Caco-2 (cell line): Measurements from ENCODE around the gene CDH1. TPM values are rescaled to one million over a fixed set of nuclear protein-coding genes. Genes with fewer than 3 reads are reported as not detected.

Source experiments
- BruUV-seq: library from RNA; stranded (reverse); fragments of 400-500 nt; replicated peaks from 2 replicates; lab custom pipeline; 2021; lab: Mats Ljungman, UMichigan
- CTCF ChIA-PET: fragments of 300-600 bp; sonication (Branson Sonifier 250); formaldehyde crosslinking; loops from one replicate; lab custom pipeline; 2022; ENCODE audit warnings: antibody characterized with exemption; lab: Charles Lee
- POLR2A ChIA-PET: fragments of 300-600 bp; sonication (Branson Sonifier 250); formaldehyde crosslinking; loops from one replicate; lab custom pipeline; 2022; ENCODE audit warnings: antibody characterized with exemption; lab: Charles Lee
- DNase-seq, 2 experiments: peaks; one replicate each; pipeline versions ENCODE4 v3.0.0 to v3.0.0-alpha.2; 2020 to 2022
- H3K27me3 ChIP-seq: replicated peaks from 2 replicates; pipeline ENCODE4 v1.6.0; 2011; ENCODE audit warnings: low read length; ENCODE audit not compliant: control insufficient read depth, insufficient read depth
- H3K36me3 ChIP-seq: 2 replicates; pipeline ENCODE4 v1.5.1; 2011; ENCODE audit warnings: low read length; ENCODE audit not compliant: control insufficient read depth, insufficient read depth
- H3K4me1 ChIP-seq: fragments of 250-450 bp; sonication (Bioruptor Pico); 2 replicates; pipeline ENCODE4 v1.5.1; 2020; ENCODE audit warnings: mild to moderate bottlenecking
- H3K4me3 ChIP-seq: 2 replicates; pipeline ENCODE4 v1.5.1; 2011; ENCODE audit warnings: low read depth, mild to moderate bottlenecking, control low read depth, low read length
- H3K9me3 ChIP-seq: fragments of 250-450 bp; sonication (Bioruptor Pico); 2 replicates; pipeline ENCODE4 v1.5.1; 2020; ENCODE audit warnings: mild to moderate bottlenecking, moderate library complexity
- H3K27ac Mint-ChIP-seq: one replicate; pipeline ENCODE4 v1.8.0; 2022; ENCODE audit warnings: mixed read lengths; ENCODE audit not compliant: unreplicated experiment
- H3K27me3 Mint-ChIP-seq: one replicate; pipeline ENCODE4 v1.8.0; 2022; ENCODE audit warnings: mixed read lengths; ENCODE audit not compliant: insufficient read depth, unreplicated experiment
- H3K36me3 Mint-ChIP-seq: one replicate; pipeline ENCODE4 v1.8.0; 2022; ENCODE audit warnings: mild to moderate bottlenecking, mixed read lengths; ENCODE audit not compliant: insufficient read depth, unreplicated experiment
- H3K4me1 Mint-ChIP-seq: one replicate; pipeline ENCODE4 v1.8.0; 2022; ENCODE audit warnings: low read depth, mixed read lengths; ENCODE audit not compliant: unreplicated experiment
- H3K4me3 Mint-ChIP-seq: one replicate; pipeline ENCODE4 v1.8.0; 2022; ENCODE audit warnings: mild to moderate bottlenecking, moderate library complexity, mixed read lengths; ENCODE audit not compliant: unreplicated experiment
- H3K9me3 Mint-ChIP-seq: one replicate; pipeline ENCODE4 v1.8.0; 2022; ENCODE audit warnings: mixed read lengths; ENCODE audit not compliant: unreplicated experiment
- intact Hi-C: fragments of 100-400 bp; cut with micrococcal nuclease; formaldehyde crosslinking; loops from one replicate; pipeline ENCODE4 v1.10.0; 2022; ENCODE audit not compliant: unreplicated experiment
- total RNA-seq: library from RNA; stranded (reverse); gene quantifications from 2 replicates; pipeline ENCODE4 v1.2.3, GENCODE V29; 2022
- TF ChIP-seq, protein P1 (sequence below), 2 experiments: fragments of 200-600 bp in 1 of 2; IDR thresholded peaks; 1 replicate in 1 of 2; 2 replicates in 1 of 2; pipeline versions ENCODE4 v1.5.1 to v1.8.0; 2011 to 2022; ENCODE audit warnings: antibody characterized with exemption in 1 of 2, control low read depth in 1 of 2, inconsistent platforms in 1 of 2, low read depth in 1 of 2, low read length in 1 of 2, mild to moderate bottlenecking in 1 of 2, moderate library complexity in 1 of 2; ENCODE audit not compliant: insufficient read depth in 1 of 2, severe bottlenecking in 1 of 2, unreplicated experiment in 1 of 2

CDH1 gene
- total RNA-seq, 1 experiment from 2014 or later: 783 TPM

- Histone ChIP-seq H3K4me1 (peaks cover 14% of the 10 kb centered on the region), H3K27me3 (no peaks in the 10 kb centered on the region), H3K36me3 (peaks cover 3% of the 10 kb centered on the region), H3K9me3 (no peaks in the 10 kb centered on the region), H3K4me3 (no peak overlapping the region)
- Mint-ChIP-seq H3K9me3 (no peaks in the 10 kb centered on the region), H3K27ac (no peak overlapping the region), H3K36me3 (peaks cover 95% of the 10 kb centered on the region), H3K4me3 (no peak overlapping the region), H3K27me3 (no peaks in the 10 kb centered on the region), H3K4me1 (peaks cover 18% of the 10 kb centered on the region)
- BruUV-seq: TSS peak; percentile 4
- intact Hi-C loops: no loop called here
- TF ChIP-seq, protein P1, sequence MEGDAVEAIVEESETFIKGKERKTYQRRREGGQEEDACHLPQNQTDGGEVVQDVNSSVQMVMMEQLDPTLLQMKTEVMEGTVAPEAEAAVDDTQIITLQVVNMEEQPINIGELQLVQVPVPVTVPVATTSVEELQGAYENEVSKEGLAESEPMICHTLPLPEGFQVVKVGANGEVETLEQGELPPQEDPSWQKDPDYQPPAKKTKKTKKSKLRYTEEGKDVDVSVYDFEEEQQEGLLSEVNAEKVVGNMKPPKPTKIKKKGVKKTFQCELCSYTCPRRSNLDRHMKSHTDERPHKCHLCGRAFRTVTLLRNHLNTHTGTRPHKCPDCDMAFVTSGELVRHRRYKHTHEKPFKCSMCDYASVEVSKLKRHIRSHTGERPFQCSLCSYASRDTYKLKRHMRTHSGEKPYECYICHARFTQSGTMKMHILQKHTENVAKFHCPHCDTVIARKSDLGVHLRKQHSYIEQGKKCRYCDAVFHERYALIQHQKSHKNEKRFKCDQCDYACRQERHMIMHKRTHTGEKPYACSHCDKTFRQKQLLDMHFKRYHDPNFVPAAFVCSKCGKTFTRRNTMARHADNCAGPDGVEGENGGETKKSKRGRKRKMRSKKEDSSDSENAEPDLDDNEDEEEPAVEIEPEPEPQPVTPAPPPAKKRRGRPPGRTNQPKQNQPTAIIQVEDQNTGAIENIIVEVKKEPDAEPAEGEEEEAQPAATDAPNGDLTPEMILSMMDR (IDR thresholded peaks at IDR 0.05; ENCODE audit: insufficient read depth in 1 of 2, low read depth in 1 of 2, low read length in 1 of 2, severe bottlenecking in 1 of 2, unreplicated experiment in 1 of 2): no peak
- POLR2A ChIA-PET: no interaction called here
- CTCF ChIA-PET: no interaction called here
- no peak for DNase-seq
These were observed 31.7 kb downstream of the CDH1 start for GRCh38 chr16:68768771-68769170.

GRCh38 chr16:68770671-68771070 is 33.6 kb downstream of the CDH1 start:
- CTCF ChIA-PET: interaction anchor here (0.6 kb wide), 1 partner anchor 31 kb away, joined by 3 read pairs; no protein-coding TSS in a partner anchor
- POLR2A ChIA-PET: no interaction called here
- Histone ChIP-seq H3K27me3 (no peaks in the 10 kb centered on the region), H3K4me1 (peaks cover 2% of the 10 kb centered on the region; the same call in 1 of the 2 replicates), H3K36me3 (peaks cover 3% of the 10 kb centered on the region), H3K9me3 (no peaks in the 10 kb centered on the region), H3K4me3 (no peak overlapping the region)
- BruUV-seq: no TSS peak
- no peak for DNase-seq
- Mint-ChIP-seq H3K27ac (no peak overlapping the region), H3K36me3 (peaks cover 95% of the 10 kb centered on the region), H3K4me3 (no peak overlapping the region), H3K27me3 (no peaks in the 10 kb centered on the region), H3K9me3 (no peaks in the 10 kb centered on the region), H3K4me1 (peaks cover 16% of the 10 kb centered on the region)
- TF ChIP-seq, protein P1 (IDR thresholded peaks at IDR 0.05; ENCODE audit: insufficient read depth in 1 of 2, low read depth in 1 of 2, low read length in 1 of 2, severe bottlenecking in 1 of 2, unreplicated experiment in 1 of 2): no peak
- intact Hi-C loops: no loop called here

GRCh38 chr16:68772030-68772681 is 35.1 kb downstream of the CDH1 start:
- no TSS peak for BruUV-seq
- Mint-ChIP-seq H3K27ac (no peak overlapping the region), H3K27me3 (no peaks in the 10 kb centered on the region), H3K9me3 (no peaks in the 10 kb centered on the region), H3K4me1 (peaks cover 24% of the 10 kb centered on the region), H3K4me3 (no peak overlapping the region), H3K36me3 (peaks cover 92% of the 10 kb centered on the region)
- Histone ChIP-seq H3K9me3 (no peaks in the 10 kb centered on the region), H3K4me3 (no peak overlapping the region), H3K4me1 (0 out of 2 replicates have a peak, but pooled peaks cover 7% of the 10 kb centered on the region), H3K27me3 (no peaks in the 10 kb centered on the region), H3K36me3 (peaks cover 3% of the 10 kb centered on the region)
- no peak for DNase-seq
- ChIA-PET POLR2A (no interaction called here), CTCF (no interaction called here)
- intact Hi-C loops: no loop called here
- TF ChIP-seq, protein P1 (IDR thresholded peaks at IDR 0.05; ENCODE audit: insufficient read depth in 1 of 2, low read depth in 1 of 2, low read length in 1 of 2, severe bottlenecking in 1 of 2, unreplicated experiment in 1 of 2): no peak
